DOHH2 (cell line): ENCODE measurements around the gene SCARF1.

Source experiments
- H3F3A ChIP-seq: fragments of 200-600 bp; sonication (generic), shearing (Covaris generic); 2 replicates; pipeline ENCODE4 v1.6.0; 2016; ENCODE audit warnings: antibody characterized with exemption, mild to moderate bottlenecking; ENCODE audit not compliant: control insufficient read depth, insufficient read depth
- H3K27ac ChIP-seq: fragments of 200-600 bp; sonication (generic); 2 replicates; pipeline ENCODE4 v1.5.1; 2014; ENCODE audit warnings: low read depth, mild to moderate bottlenecking, low read length, moderate library complexity
- H3K27me3 ChIP-seq: fragments of 200-600 bp; sonication (generic); 2 replicates; pipeline ENCODE4 v1.6.1; 2014; ENCODE audit warnings: mild to moderate bottlenecking, low read length, mixed read lengths; ENCODE audit not compliant: control insufficient read depth
- H3K36me3 ChIP-seq: fragments of 200-600 bp; sonication (generic); 2 replicates; pipeline ENCODE4 v1.6.1; 2014; ENCODE audit warnings: mild to moderate bottlenecking, low read length, moderate library complexity, mixed read lengths; ENCODE audit not compliant: control insufficient read depth
- H3K4me1 ChIP-seq: fragments of 200-600 bp; sonication (generic); 2 replicates; pipeline ENCODE4 v1.6.1; 2014; ENCODE audit warnings: mild to moderate bottlenecking, low read length, mixed read lengths; ENCODE audit not compliant: control insufficient read depth
- H3K4me2 ChIP-seq: fragments of 200-600 bp; sonication (generic); 2 replicates; pipeline ENCODE4 v1.6.0; 2014; ENCODE audit warnings: mild to moderate bottlenecking, low read length, moderate library complexity
- H3K4me3 ChIP-seq: fragments of 200-600 bp; sonication (generic); 2 replicates; pipeline ENCODE4 v1.5.1; 2014; ENCODE audit warnings: mild to moderate bottlenecking, low read length, mixed read lengths
- H3K79me2 ChIP-seq: fragments of 200-600 bp; sonication (generic); 2 replicates; pipeline ENCODE4 v1.6.1; 2014; ENCODE audit warnings: mild to moderate bottlenecking, low read length, mixed read lengths; ENCODE audit not compliant: control insufficient read depth
- H3K9me2 ChIP-seq: fragments of 200-600 bp; sonication (generic); replicated peaks from 2 replicates; pipeline ENCODE4 v1.6.1; 2014; ENCODE audit warnings: mild to moderate bottlenecking, low read length, mixed read lengths; ENCODE audit not compliant: control insufficient read depth
- H3K9me3 ChIP-seq: fragments of 200-600 bp; sonication (generic); 2 replicates; pipeline ENCODE4 v1.6.1; 2014; ENCODE audit warnings: antibody characterized with exemption, low read length, mixed read lengths; ENCODE audit not compliant: control insufficient read depth, insufficient read depth
- H4K20me1 ChIP-seq: fragments of 200-600 bp; sonication (generic); 2 replicates; pipeline ENCODE4 v1.6.0; 2014; ENCODE audit warnings: low read depth, mild to moderate bottlenecking, antibody characterized with exemption, low read length, moderate library complexity; ENCODE audit not compliant: control insufficient read depth, insufficient read depth
- EZH2phosphoT487 ChIP-seq: fragments of 200-600 bp; sonication (generic); IDR thresholded peaks from 2 replicates; pipeline ENCODE4 v1.6.1; 2017; ENCODE audit warnings: borderline replicate concordance, mild to moderate bottlenecking, antibody characterized with exemption, low read length, moderate library complexity, mixed read lengths
- TF ChIP-seq, protein P1 (sequence below): fragments of 200-600 bp; sonication (generic); IDR thresholded peaks from one replicate; pipeline ENCODE4 v1.5.1; 2014; ENCODE audit warnings: antibody characterized with exemption, mild to moderate bottlenecking, low read depth, low read length; ENCODE audit not compliant: poor library complexity, severe bottlenecking

SCARF1 gene

GRCh38 chr17:1598399-1599095 lies 47.0 kb downstream of the SCARF1 start:
- Histone ChIP-seq H4K20me1 (no peaks in the 10 kb centered on the region), H3K9me2 (no peaks in the 10 kb centered on the region), H3K79me2 (peaks cover 50% of the 10 kb centered on the region), H3K27ac (peak overlapping the region; percentile 16), H3F3A (peaks cover 18% of the 10 kb centered on the region), H3K9me3 (no peaks in the 10 kb centered on the region), H3K36me3 (peaks cover 44% of the 10 kb centered on the region), H3K4me1 (peaks cover 42% of the 10 kb centered on the region), H3K4me3 (no peak overlapping the region), H3K4me2 (no peak overlapping the region), H3K27me3 (no peaks in the 10 kb centered on the region)
- no peak for TF ChIP-seq EZH2phosphoT487
- TF ChIP-seq, protein P1, sequence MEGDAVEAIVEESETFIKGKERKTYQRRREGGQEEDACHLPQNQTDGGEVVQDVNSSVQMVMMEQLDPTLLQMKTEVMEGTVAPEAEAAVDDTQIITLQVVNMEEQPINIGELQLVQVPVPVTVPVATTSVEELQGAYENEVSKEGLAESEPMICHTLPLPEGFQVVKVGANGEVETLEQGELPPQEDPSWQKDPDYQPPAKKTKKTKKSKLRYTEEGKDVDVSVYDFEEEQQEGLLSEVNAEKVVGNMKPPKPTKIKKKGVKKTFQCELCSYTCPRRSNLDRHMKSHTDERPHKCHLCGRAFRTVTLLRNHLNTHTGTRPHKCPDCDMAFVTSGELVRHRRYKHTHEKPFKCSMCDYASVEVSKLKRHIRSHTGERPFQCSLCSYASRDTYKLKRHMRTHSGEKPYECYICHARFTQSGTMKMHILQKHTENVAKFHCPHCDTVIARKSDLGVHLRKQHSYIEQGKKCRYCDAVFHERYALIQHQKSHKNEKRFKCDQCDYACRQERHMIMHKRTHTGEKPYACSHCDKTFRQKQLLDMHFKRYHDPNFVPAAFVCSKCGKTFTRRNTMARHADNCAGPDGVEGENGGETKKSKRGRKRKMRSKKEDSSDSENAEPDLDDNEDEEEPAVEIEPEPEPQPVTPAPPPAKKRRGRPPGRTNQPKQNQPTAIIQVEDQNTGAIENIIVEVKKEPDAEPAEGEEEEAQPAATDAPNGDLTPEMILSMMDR, result no peak

- H3K36me3 ChIP-seq, result peaks cover 39% of the 10 kb centered on the region
- H3K9me3 ChIP-seq, result no peaks in the 10 kb centered on the region
- no peaks in the 10 kb centered on the region for H4K20me1 ChIP-seq
- no peak overlapping the region for H3K4me3 ChIP-seq
- H3K4me1 ChIP-seq, result peaks cover 48% of the 10 kb centered on the region
- peak overlapping the region; percentile 16; the same call in 1 of the 2 replicates for H3K27ac ChIP-seq
- peaks cover 22% of the 10 kb centered on the region for H3F3A ChIP-seq
- H3K79me2 ChIP-seq, result peaks cover 47% of the 10 kb centered on the region
- no peaks in the 10 kb centered on the region for H3K27me3 ChIP-seq
- no peak for TF ChIP-seq EZH2phosphoT487
- TF ChIP-seq, protein P1, result no peak
- H3K9me2 ChIP-seq, result no peaks in the 10 kb centered on the region
- no peak overlapping the region for H3K4me2 ChIP-seq
These were observed 47.6 kb downstream of the SCARF1 start for GRCh38 chr17:1597861-1598342.

DNA sequence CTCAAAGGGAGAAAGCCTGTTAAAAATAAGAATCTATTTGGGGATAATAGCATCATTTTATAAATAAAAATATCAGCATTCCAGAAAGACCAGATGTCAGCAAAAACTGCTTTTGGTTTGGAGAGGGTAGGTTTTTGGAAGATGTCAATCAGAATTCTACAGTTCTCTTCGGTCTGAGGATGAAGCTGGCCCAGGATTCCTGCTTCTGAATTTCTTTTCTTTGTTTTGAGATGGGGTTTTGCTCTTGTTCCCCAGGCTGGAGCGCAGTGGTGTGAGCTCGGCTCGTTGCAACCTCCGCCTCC lies 52.0 kb downstream of the SCARF1 start:
- peaks cover 53% of the 10 kb centered on the region for H3K36me3 ChIP-seq
- no peaks in the 10 kb centered on the region for H3K9me2 ChIP-seq
- no peaks in the 10 kb centered on the region for H3K27me3 ChIP-seq
- no peaks in the 10 kb centered on the region for H4K20me1 ChIP-seq
- H3F3A ChIP-seq, result peaks cover 25% of the 10 kb centered on the region
- H3K4me3 ChIP-seq, result peak overlapping the region; percentile 74
- H3K4me2 ChIP-seq, result peak overlapping the region; percentile 94
- H3K79me2 ChIP-seq, result peaks cover 40% of the 10 kb centered on the region
- TF ChIP-seq EZH2phosphoT487, result no peak
- TF ChIP-seq, protein P1, result no peak
- H3K4me1 ChIP-seq, result peaks cover 83% of the 10 kb centered on the region
- no peaks in the 10 kb centered on the region for H3K9me3 ChIP-seq
- peak overlapping the region; percentile 100 for H3K27ac ChIP-seq
